HG02938 (cell line): ENCODE results near the gene SMIM33.
"Not testable (repeated sequence)": the region's sequence is repeated elsewhere in the genome, so short reads cannot be mapped to it uniquely, and the experiment has no call there.

Experiments used
- ATAC-seq: cut with Tn5 transposase; IDR thresholded peaks from one replicate; pipeline ENCODE4 v1.9.1; 2021; ENCODE audit warnings: mild to moderate bottlenecking, moderate library complexity; ENCODE audit not compliant: unreplicated experiment

SMIM33 gene

GRCh38 chr5:139481580-139482049 is 10.8 kb downstream of the SMIM33 start:
- ATAC-seq: no peak

- no peak for ATAC-seq
These were observed 11.5 kb downstream of the SMIM33 start, which contains the start of gene STING1 for GRCh38 chr5:139482050-139482889. TSS of gene STING1 (minus strand) at chr5:139482758. CDS start at chr5:139481704, 1,054 bp downstream.

GRCh38 chr5:139482890-139483208 is 12.0 kb downstream of the SMIM33 start:
- ATAC-seq: not testable (repeated sequence)

- ATAC-seq: no peak
These were observed 15.4 kb downstream of the SMIM33 start for GRCh38 chr5:139486201-139486600.

GRCh38 chr5:139488260-139488659 is 17.5 kb downstream of the SMIM33 start:
- no peak for ATAC-seq

GRCh38 chr5:139492700-139493192 is 21.9 kb downstream of the SMIM33 start:
- no peak for ATAC-seq

GRCh38 chr5:139494256-139494655 is 23.5 kb downstream of the SMIM33 start:
- ATAC-seq: no peak

- no peak for ATAC-seq
These were observed 24.0 kb downstream of the SMIM33 start for GRCh38 chr5:139494832-139495231.

GRCh38 chr5:139495638-139496435 is 25.0 kb downstream of the SMIM33 start:
- ATAC-seq: no peak

GRCh38 chr5:139501381-139501780 is 30.6 kb downstream of the SMIM33 start:
- ATAC-seq: no peak

- not testable (repeated sequence) for ATAC-seq
These were observed 32.4 kb downstream of the SMIM33 start for GRCh38 chr5:139503036-139503817.

GRCh38 chr5:139503879-139504278 is 33.1 kb downstream of the SMIM33 start:
- ATAC-seq: not testable (repeated sequence)

GRCh38 chr5:139504722-139505121 is 33.9 kb downstream of the SMIM33 start:
- not testable (repeated sequence) for ATAC-seq

- ATAC-seq: no peak
These were observed 42.1 kb downstream of the SMIM33 start for GRCh38 chr5:139512786-139513390.

- not testable (repeated sequence) for ATAC-seq
These were observed 42.6 kb downstream of the SMIM33 start for GRCh38 chr5:139513434-139513833.

GRCh38 chr5:139513852-139514485 is 43.2 kb downstream of the SMIM33 start:
- ATAC-seq: no peak

- ATAC-seq: no peak
These were observed 43.7 kb downstream of the SMIM33 start for GRCh38 chr5:139514486-139514856.

- peak; percentile 71 for ATAC-seq
These were observed 47.1 kb downstream of the SMIM33 start for GRCh38 chr5:139517683-139518564.
